Vagina (tissue), 2 donors: ENCODE measurements around the gene OSBPL10.

Experiments
- POLR2A ChIP-seq, 2 donors: fragments of 450-650 bp; IDR thresholded peaks; one replicate each; pipeline ENCODE4 v1.6.1; 2017; ENCODE audit warnings: antibody characterized with exemption in 2 of 2, mild to moderate bottlenecking in 2 of 2, moderate library complexity in 2 of 2
- POLR2AphosphoS5 ChIP-seq, 2 donors: sonication (generic); formaldehyde crosslinking; IDR thresholded peaks; one replicate each; pipeline ENCODE4 v1.9.0; 2017; ENCODE audit warnings: antibody characterized with exemption in 2 of 2, mild to moderate bottlenecking in 2 of 2, low read depth in 1 of 2; ENCODE audit not compliant: insufficient read depth in 1 of 2
- TF ChIP-seq, protein P1 (sequence below), 3 experiments: fragments of 450-650 bp in 2 of 3; fragments of 200-600 bp in 1 of 3; sonication (generic) in 1 of 3; IDR thresholded peaks; one replicate each; pipeline ENCODE4 v1.5.1; 2017 to 2019; ENCODE audit warnings: antibody characterized with exemption in 3 of 3, mild to moderate bottlenecking in 2 of 3, moderate library complexity in 2 of 3

- TF ChIP-seq, protein P1, sequence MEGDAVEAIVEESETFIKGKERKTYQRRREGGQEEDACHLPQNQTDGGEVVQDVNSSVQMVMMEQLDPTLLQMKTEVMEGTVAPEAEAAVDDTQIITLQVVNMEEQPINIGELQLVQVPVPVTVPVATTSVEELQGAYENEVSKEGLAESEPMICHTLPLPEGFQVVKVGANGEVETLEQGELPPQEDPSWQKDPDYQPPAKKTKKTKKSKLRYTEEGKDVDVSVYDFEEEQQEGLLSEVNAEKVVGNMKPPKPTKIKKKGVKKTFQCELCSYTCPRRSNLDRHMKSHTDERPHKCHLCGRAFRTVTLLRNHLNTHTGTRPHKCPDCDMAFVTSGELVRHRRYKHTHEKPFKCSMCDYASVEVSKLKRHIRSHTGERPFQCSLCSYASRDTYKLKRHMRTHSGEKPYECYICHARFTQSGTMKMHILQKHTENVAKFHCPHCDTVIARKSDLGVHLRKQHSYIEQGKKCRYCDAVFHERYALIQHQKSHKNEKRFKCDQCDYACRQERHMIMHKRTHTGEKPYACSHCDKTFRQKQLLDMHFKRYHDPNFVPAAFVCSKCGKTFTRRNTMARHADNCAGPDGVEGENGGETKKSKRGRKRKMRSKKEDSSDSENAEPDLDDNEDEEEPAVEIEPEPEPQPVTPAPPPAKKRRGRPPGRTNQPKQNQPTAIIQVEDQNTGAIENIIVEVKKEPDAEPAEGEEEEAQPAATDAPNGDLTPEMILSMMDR (IDR thresholded peaks at IDR 0.05) = no peak
- TF ChIP-seq POLR2A (IDR thresholded peaks at IDR 0.05) (no peak), POLR2AphosphoS5 (IDR thresholded peaks at IDR 0.05; ENCODE audit: insufficient read depth in 1 of 2, low read depth in 1 of 2) (no peak)
These were observed 89.1 kb downstream of the OSBPL10 start for GRCh38 chr3:31891876-31892455.
